ENCODE measurements around the gene ADK. TPM values are rescaled to one million over a fixed set of nuclear protein-coding genes. Genes with fewer than 3 reads are reported as not detected.

ADK gene
- polyA plus RNA-seq, 1 experiment = 41.9 TPM

- no peak for DNase-seq (ENCODE audit: low read depth, low spot score)
- TF ChIP-seq CTCF (IDR thresholded peaks at IDR 0.05; ENCODE audit: low read depth, low read length) = no peak
- ChIA-PET POLR2A (no interaction called here), CTCF (no interaction called here)
- Histone ChIP-seq H3K27me3 (ENCODE audit: control insufficient read depth, insufficient read depth, low read length) (no peaks in the 10 kb centered on the region), H3K27ac (ENCODE audit: low read depth, low read length) (no peak overlapping the region), H3K9me3 (ENCODE audit: control insufficient read depth, insufficient read depth, low read length) (no peaks in the 10 kb centered on the region), H3K4me3 (ENCODE audit: low read depth, low read length) (no peak overlapping the region)
Measured at GRCh38 chr10:74748468-74749031, 597.5 kb downstream of the ADK start.

- POLR2A ChIA-PET = no interaction called here
- TF ChIP-seq CTCF (IDR thresholded peaks at IDR 0.05; ENCODE audit: low read depth, low read length) = no peak
- Histone ChIP-seq H3K4me3 (ENCODE audit: low read depth, low read length) (no peak overlapping the region), H3K9me3 (ENCODE audit: control insufficient read depth, insufficient read depth, low read length) (no peaks in the 10 kb centered on the region), H3K27ac (ENCODE audit: low read depth, low read length) (no peak overlapping the region), H3K27me3 (ENCODE audit: control insufficient read depth, insufficient read depth, low read length) (no peaks in the 10 kb centered on the region)
- CTCF ChIA-PET = no interaction called here
- no peak for DNase-seq (ENCODE audit: low read depth, low spot score)
Measured at GRCh38 chr10:74750848-74751274, 599.8 kb downstream of the ADK start.

GRCh38 chr10:74752371-74753040 is 601.5 kb downstream of the ADK start:
- H3K27me3 ChIP-seq (ENCODE audit: control insufficient read depth, insufficient read depth, low read length) = no peaks in the 10 kb centered on the region
- ChIA-PET CTCF (no interaction called here), POLR2A (no interaction called here)
- no peak for TF ChIP-seq CTCF (IDR thresholded peaks at IDR 0.05; ENCODE audit: low read depth, low read length)
- H3K4me3 ChIP-seq (ENCODE audit: low read depth, low read length) = no peak overlapping the region
- DNase-seq (ENCODE audit: low read depth, low spot score) = no peak
- no peak overlapping the region for H3K27ac ChIP-seq (ENCODE audit: low read depth, low read length)
- H3K9me3 ChIP-seq (ENCODE audit: control insufficient read depth, insufficient read depth, low read length) = no peaks in the 10 kb centered on the region

GRCh38 chr10:74753442-74754211 is 602.6 kb downstream of the ADK start:
- DNase-seq (ENCODE audit: low read depth, low spot score) = no peak
- CTCF ChIA-PET = no interaction called here
- no peaks in the 10 kb centered on the region for H3K9me3 ChIP-seq (ENCODE audit: control insufficient read depth, insufficient read depth, low read length)
- H3K4me3 ChIP-seq (ENCODE audit: low read depth, low read length) = no peak overlapping the region
- H3K27me3 ChIP-seq (ENCODE audit: control insufficient read depth, insufficient read depth, low read length) = no peaks in the 10 kb centered on the region
- POLR2A ChIA-PET = no interaction called here
- TF ChIP-seq CTCF (IDR thresholded peaks at IDR 0.05; ENCODE audit: low read depth, low read length) = no peak
- no peak overlapping the region for H3K27ac ChIP-seq (ENCODE audit: low read depth, low read length)

- no peaks in the 10 kb centered on the region for H3K9me3 ChIP-seq (ENCODE audit: control insufficient read depth, insufficient read depth, low read length)
- no peak overlapping the region for H3K27ac ChIP-seq (ENCODE audit: low read depth, low read length)
- ChIA-PET POLR2A (interaction anchor here (0.6 kb wide), 1 partner anchor 501 kb away, joined by 4 read pairs; no protein-coding TSS in a partner anchor), CTCF (interaction anchor here (0.8 kb wide), 1 partner anchor 482 kb away, joined by 3 read pairs; no protein-coding TSS in a partner anchor)
- H3K27me3 ChIP-seq (ENCODE audit: control insufficient read depth, insufficient read depth, low read length) = no peaks in the 10 kb centered on the region
- no peak for TF ChIP-seq CTCF (IDR thresholded peaks at IDR 0.05; ENCODE audit: low read depth, low read length)
- no peak for DNase-seq (ENCODE audit: low read depth, low spot score)
- H3K4me3 ChIP-seq (ENCODE audit: low read depth, low read length) = no peak overlapping the region
Measured at GRCh38 chr10:74754381-74754821, 603.4 kb downstream of the ADK start.

Data from AG04450 (cell line).